Osteocyte (in vitro differentiated cells): Measurements from ENCODE around the gene XXYLT1. TPM values are rescaled to one million over a fixed set of nuclear protein-coding genes. Genes with fewer than 3 reads are reported as not detected.
A peak's percentile ranks its signal among the peaks of the same experiment; 100 is the strongest.

Experiments
- DNase-seq: peaks from one replicate; pipeline ENCODE4 v3.0.0; 2021; ENCODE audit warnings: mixed read lengths; ENCODE audit not compliant: unreplicated experiment; ENCODE audit errors: extremely low spot score
- H3K27ac Mint-ChIP-seq: one replicate; pipeline ENCODE4 v1.8.0; 2021; ENCODE audit warnings: mild to moderate bottlenecking, mixed read lengths; ENCODE audit not compliant: unreplicated experiment
- H3K27me3 Mint-ChIP-seq: one replicate; pipeline ENCODE4 v1.8.0; 2021; ENCODE audit warnings: mixed read lengths; ENCODE audit not compliant: unreplicated experiment
- H3K36me3 Mint-ChIP-seq: one replicate; pipeline ENCODE4 v1.8.0; 2021; ENCODE audit warnings: mixed read lengths; ENCODE audit not compliant: unreplicated experiment
- H3K4me1 Mint-ChIP-seq: one replicate; pipeline ENCODE4 v1.8.0; 2021; ENCODE audit warnings: mixed read lengths; ENCODE audit not compliant: unreplicated experiment
- H3K4me3 Mint-ChIP-seq: one replicate; pipeline ENCODE4 v1.8.0; 2021; ENCODE audit warnings: mild to moderate bottlenecking, moderate library complexity, mixed read lengths; ENCODE audit not compliant: unreplicated experiment
- H3K9me3 Mint-ChIP-seq: one replicate; pipeline ENCODE4 v1.8.0; 2021; ENCODE audit warnings: mixed read lengths; ENCODE audit not compliant: unreplicated experiment
- CTCF ChIP-seq: fragments of 200-600 bp; sonication (generic); IDR thresholded peaks from 2 replicates; pipeline ENCODE4 v1.5.0; 2021; ENCODE audit warnings: antibody characterized with exemption, mild to moderate bottlenecking, moderate library complexity
- total RNA-seq: library from RNA; stranded (reverse); gene quantifications from 2 replicates; pipeline ENCODE4 v1.2.1, GENCODE V29; 2021

The XXYLT1 gene
- total RNA-seq, 1 donor from 2014 or later, result 35.8 TPM

GRCh38 chr3:195155570-195156241, 115.3 kb downstream of the XXYLT1 start:
- no peak overlapping the region for H3K4me3 Mint-ChIP-seq
- H3K9me3 Mint-ChIP-seq, result no peaks in the 10 kb centered on the region
- H3K27me3 Mint-ChIP-seq, result no peaks in the 10 kb centered on the region
- TF ChIP-seq CTCF, result no peak
- peak overlapping the region; percentile 78 for H3K27ac Mint-ChIP-seq
- peaks cover 2% of the 10 kb centered on the region for H3K36me3 Mint-ChIP-seq
- H3K4me1 Mint-ChIP-seq, result peaks cover 58% of the 10 kb centered on the region
- DNase-seq, result no peak

DNA sequence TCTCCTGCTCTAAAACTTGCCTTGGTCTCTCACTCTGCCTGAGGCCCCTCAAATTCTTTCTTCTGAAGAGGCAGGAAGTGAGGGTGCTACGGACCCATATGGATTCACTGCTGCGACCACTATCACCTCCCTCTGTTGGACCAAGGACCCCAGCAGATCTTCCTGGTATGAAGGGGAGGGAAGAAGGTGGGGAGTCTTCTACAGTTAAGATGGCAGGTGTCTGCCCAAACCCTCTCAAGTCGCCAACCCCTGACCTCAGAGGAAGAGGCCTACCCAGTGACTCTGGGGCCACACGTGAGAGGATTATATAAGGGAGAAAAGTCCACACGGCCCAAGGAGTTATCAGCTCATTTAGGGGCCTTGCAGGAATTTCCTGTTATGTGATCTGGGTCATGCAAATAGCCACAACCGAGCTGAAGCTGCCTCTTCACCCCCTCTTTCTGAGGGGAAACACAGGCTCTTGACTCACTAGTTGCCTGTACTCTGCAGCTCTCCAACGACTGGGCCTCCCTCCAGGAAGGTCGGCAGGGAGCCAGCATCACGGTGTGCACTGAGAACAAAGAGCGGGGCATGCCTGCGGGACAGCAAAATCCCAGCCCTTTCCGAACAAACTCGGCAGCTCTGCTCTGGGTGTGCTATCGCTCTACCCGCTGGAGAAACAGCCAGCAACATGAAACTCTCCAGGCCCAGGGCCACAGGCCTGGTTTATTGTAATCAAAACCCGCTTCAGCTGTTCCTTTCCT, 116.0 kb downstream of the XXYLT1 start:
- Mint-ChIP-seq H3K27me3 (no peaks in the 10 kb centered on the region), H3K9me3 (no peaks in the 10 kb centered on the region), H3K4me1 (peaks cover 59% of the 10 kb centered on the region), H3K36me3 (peaks cover 2% of the 10 kb centered on the region), H3K4me3 (no peak overlapping the region), H3K27ac (peak overlapping the region; percentile 78)
- no peak for DNase-seq
- no peak for TF ChIP-seq CTCF

DNA sequence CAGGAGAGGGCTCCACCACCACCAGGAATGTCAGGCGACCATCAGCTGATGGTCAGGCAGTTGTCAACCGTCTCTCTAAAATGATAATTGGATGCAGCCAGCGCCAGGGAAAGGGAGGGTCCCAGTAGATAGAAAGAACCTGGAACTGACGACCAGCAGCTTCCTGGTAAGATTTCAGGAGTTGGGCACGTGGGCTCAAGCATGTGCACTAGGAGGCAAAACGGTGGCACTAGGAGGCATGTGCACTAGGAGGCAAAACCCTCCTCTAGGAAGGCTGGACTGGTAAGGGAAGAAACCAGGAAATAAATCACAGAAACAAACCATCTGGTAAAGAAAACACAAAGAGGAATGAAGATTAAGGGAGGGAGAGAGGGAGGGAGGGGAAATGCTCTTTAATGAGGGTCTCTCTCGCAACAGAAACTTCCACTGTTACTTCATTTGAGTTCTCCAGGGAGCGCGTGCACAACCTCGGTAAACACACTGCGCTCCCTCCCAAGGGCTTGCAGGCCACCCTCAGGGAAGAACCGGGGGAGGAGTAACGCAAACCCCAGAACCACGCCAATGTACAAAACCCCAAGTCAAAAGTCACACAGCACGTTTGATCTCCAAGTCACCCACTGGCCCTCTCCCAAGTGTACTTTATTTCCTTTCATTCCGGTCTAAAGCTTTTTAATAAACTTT, 116.7 kb downstream of the XXYLT1 start:
- no peak overlapping the region for H3K4me3 Mint-ChIP-seq
- no peaks in the 10 kb centered on the region for H3K9me3 Mint-ChIP-seq
- DNase-seq, result no peak
- TF ChIP-seq CTCF, result no peak
- H3K27ac Mint-ChIP-seq, result peak overlapping the region; percentile 78
- no peaks in the 10 kb centered on the region for H3K27me3 Mint-ChIP-seq
- peaks cover 56% of the 10 kb centered on the region for H3K4me1 Mint-ChIP-seq
- H3K36me3 Mint-ChIP-seq, result peaks cover 2% of the 10 kb centered on the region

- peaks cover 53% of the 10 kb centered on the region for H3K4me1 Mint-ChIP-seq
- no peak for DNase-seq
- H3K27me3 Mint-ChIP-seq, result no peaks in the 10 kb centered on the region
- peak overlapping the region; percentile 78 for H3K27ac Mint-ChIP-seq
- no peak overlapping the region for H3K4me3 Mint-ChIP-seq
- TF ChIP-seq CTCF, result no peak
- no peaks in the 10 kb centered on the region for H3K36me3 Mint-ChIP-seq
- H3K9me3 Mint-ChIP-seq, result no peaks in the 10 kb centered on the region
These were observed 117.3 kb downstream of the XXYLT1 start for GRCh38 chr3:195153653-195154052.

DNA sequence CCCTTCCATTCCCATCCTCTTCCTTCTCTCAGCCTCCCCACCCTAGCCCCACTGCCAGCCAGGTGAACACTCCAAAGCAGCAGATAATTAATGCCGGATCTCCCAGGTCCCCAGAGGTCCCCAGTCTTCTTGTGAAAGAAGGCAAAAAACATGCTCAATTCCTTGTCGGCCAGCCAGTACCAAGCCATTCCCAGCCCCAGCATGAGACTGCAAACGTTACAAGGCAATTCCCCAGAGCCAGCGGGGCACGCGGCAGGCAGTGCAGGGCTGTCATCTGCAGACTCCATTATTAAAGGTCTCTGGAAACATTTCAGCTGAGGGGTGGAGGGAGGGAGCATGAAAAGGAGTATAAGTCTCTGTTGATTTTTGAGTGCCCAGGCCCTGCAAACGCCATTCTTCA, 117.8 kb downstream of the XXYLT1 start:
- H3K4me3 Mint-ChIP-seq, result no peak overlapping the region
- H3K27me3 Mint-ChIP-seq, result no peaks in the 10 kb centered on the region
- H3K27ac Mint-ChIP-seq, result peak overlapping the region; percentile 36
- H3K4me1 Mint-ChIP-seq, result peaks cover 53% of the 10 kb centered on the region
- no peak for DNase-seq
- H3K36me3 Mint-ChIP-seq, result no peaks in the 10 kb centered on the region
- TF ChIP-seq CTCF, result no peak
- no peaks in the 10 kb centered on the region for H3K9me3 Mint-ChIP-seq
